Fibroblast of lung (primary cell): ENCODE results near the gene PLCG2.

Source experiments
- CTCF ChIP-seq, 2 donors: IDR thresholded peaks in 1 of 2; conservative IDR thresholded peaks in 1 of 2; 1 replicate in 1 of 2; 2 replicates in 1 of 2; pipeline ENCODE4 v1.5.1; 2011 to 2012; ENCODE audit warnings: low read length in 2 of 2, control low read depth in 1 of 2, inconsistent platforms in 1 of 2, low read depth in 1 of 2, mild to moderate bottlenecking in 1 of 2
- EZH2 ChIP-seq: IDR thresholded peaks from 2 replicates; pipeline ENCODE4 v1.5.1; 2012; ENCODE audit warnings: low read length, control low read depth, mild to moderate bottlenecking; ENCODE audit errors: missing control alignments

GRCh38 chr16:81936209-81937000 lies 157.3 kb downstream of the PLCG2 start:
- TF ChIP-seq CTCF (conservative IDR thresholded peaks at IDR 0.05 in 1 of 2, IDR thresholded peaks at IDR 0.05 in 1 of 2; ENCODE audit: low read depth in 1 of 2, low read length in 2 of 2) = no peak
- no peak for TF ChIP-seq EZH2
